GM19397 (cell line): ENCODE measurements around the gene HSPA4L.

Experiments used
- ATAC-seq: cut with Tn5 transposase; IDR thresholded peaks from one replicate; pipeline ENCODE4 v1.9.1; 2021; ENCODE audit warnings: mild to moderate bottlenecking, moderate library complexity; ENCODE audit not compliant: unreplicated experiment

Gene HSPA4L

DNA sequence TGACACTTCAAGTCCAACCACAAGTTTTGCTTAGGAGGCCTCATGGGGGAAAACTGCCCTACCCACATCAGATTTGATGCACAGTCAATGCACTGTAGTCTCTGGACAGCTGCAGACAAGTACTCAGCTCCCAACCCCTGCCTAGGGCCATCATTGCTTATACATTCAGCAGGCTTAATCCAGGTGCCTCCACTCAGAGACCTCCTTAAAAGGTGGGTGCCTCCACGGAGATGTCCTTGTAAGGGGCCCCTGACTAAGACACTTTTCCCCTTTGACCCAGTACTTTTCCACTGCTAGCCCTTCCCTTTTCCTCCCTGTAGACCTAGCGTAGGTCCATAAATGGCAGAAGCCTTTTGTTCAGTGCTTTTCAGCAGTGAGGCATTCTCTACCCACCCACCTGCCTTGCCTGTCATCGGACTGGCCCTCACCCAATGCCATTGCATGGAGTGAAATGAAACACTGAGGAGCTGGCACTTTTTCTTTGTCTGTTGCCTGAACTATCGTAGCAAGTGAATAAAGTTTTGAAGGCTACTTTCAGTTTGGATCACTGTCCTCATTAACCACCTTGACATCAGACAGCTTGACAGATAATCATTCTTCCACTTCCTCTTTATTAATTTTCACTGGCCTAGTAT is 74.8 kb downstream of the HSPA4L start:
- peak; percentile 71 for ATAC-seq

DNA sequence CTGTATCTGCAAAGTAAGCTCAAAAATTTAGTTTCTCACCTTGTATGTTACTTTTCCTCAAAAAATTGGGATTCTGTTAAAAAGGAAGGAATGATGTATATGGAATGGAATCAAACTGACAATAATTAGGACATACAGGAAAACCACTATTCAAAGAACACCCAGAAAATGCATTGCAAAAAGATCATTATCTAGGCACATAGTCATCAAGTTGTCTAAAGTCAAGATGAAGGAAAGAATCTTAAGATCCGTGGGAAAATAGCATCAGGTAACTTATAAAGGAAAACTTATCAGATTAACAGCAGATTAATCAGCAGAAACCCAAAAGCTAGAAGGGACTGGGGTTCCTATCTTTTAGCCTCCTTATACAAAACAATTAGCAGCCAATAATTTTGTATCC is 75.5 kb downstream of the HSPA4L start:
- ATAC-seq: no peak

DNA sequence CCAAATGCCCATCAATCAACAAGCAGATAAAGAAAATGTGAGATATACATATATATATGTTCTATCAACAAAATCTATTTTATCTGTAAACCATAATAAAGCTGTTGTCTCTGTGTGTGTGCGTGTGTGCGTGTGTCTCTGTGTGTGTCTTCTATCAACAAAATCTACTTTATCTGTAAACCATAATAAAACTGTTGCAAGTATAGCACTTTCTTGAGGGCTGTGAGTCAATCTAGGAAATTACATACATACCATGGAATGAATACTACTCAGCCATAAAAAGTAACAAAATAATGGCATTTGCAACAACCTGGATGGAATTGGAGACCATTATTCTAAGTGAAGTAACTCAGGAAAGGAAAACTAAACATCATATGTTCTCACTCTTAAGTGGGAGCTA is 86.1 kb downstream of the HSPA4L start:
- ATAC-seq: no peak

DNA sequence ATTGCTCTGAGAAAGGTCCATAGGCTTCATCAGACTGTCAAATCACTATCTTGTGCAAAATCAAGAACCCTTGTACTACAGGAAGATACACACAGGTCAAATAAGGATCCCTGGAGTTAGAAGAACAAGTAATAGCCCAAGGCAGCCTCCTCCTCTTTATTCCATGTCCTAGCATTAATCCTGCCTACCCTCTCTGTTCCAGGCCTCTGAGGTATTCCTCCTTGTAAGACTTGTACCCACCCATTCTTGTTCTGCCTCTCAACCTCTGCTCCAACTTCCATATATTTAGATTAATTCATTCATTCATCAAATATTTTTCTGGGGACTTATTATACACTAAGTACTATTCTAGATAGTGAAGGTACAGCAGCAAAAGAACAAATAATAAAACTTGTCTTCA is 88.2 kb downstream of the HSPA4L start:
- no peak for ATAC-seq

DNA sequence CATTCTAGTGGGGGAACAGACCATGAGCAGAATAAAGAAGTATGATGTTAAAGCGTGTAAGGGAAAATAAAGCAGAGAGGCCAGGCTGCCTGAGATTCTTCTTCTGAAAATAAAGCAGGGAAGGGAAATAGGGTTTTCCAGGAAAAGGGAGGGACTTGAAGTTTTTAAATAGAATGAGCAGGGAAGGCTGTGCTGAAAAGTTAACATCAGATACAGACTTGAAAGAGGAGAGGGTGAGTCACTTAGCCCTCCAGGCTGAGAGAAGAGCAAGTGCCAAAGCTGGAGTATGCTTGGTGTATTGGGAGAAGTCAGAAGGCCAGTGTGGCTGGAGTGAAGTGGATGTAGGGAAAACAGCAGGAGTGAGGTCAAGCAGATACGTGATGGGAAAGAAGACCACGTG is 88.6 kb downstream of the HSPA4L start:
- ATAC-seq: no peak

DNA sequence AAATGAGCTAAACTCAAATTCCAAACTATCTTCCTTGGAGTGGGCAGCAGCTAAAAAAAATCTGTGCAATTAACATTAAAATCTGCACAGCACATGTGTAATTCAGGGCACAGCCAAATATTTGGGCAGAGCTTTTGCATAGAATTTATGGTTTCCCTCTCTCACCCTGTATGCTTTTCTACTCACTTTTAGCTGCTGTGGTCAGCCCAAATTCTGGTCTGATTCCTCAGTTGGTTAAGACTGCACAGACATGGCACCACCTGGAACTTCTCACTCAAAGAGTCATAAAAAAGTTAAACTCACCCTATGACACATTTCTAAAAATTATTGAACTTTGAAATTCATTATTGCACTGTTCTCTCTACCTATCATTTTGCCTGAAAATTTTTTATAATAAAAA is 93.7 kb downstream of the HSPA4L start:
- no peak for ATAC-seq

DNA sequence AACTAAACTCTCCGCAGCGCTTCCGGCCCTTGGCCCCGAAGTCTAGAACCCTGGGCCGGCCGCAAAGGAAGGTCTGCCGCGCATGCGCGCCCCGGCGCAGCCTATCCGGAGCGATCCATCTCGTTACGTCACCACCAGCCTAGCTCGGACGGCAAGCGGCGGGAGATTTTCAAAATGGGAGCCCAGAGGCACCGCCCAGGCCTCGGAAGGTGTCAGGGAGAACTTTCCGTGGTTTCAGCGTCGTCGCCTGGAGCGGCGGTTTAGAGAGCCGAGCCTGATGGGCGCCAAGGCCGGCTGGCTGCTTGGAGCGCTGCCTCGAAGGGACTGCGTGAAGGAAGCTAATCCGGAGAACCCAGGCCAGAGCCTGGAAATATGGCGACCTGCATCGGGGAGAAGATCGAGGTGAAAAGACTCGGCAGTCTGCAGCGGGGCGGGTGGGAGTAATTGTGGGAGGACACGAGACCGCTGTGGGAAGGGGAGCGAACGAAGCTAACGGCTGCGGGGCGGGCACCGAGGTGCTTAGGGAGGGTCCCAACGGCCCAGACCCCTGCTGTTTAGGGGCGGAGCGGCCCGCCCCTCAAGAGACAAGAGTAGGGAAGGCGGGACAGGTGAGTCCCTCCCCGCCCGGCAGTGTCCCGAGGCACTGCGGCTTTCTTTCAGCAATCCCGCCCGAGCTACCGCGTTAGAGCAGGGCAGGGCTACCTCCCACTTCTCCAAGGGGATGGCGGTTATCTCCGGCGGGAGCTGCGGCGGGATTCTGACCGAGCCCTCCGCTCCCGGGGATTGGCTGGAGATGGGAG is 98.8 kb downstream of the HSPA4L start, which contains the start of gene PLK4:
TSS of gene PLK4 (plus strand) at position 131 of the 800 bp plus-strand sequence. CDS start at position 373, 242 bp downstream.
- ATAC-seq: peak; percentile 95

DNA sequence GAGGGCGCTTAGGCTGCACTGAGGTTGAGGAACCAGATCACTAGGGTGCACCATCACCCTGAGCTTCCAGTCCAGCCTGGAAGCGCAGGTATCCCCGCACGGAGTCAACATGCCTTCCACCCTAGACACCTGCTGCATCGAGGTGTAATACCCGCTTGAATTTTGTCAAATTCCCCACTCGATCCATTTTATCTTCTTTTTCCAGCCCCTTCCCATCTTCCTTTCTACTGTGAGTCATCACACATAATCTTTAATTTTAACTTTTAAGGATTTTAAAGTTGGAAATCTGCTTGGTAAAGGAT is 99.4 kb downstream of the HSPA4L start:
- peak; percentile 32 for ATAC-seq

DNA sequence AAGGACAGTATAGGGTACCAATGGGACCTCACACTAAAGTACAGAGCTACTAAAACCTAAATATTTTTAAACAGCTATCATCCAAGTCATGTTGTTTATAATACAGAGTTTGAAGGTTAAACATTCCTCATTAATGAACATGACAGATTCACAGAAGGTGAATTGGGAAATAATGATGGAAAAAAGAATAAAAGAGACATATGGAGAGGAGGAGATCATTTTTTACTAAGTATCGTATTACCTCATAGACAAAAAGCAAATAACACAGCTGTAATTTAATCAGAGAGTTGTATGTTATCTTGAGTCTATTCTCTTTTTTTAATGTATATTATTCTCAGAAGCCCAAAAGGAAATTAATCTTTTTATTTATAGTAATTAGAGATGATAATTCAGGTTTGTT is 106.4 kb downstream of the HSPA4L start:
- ATAC-seq: no peak

DNA sequence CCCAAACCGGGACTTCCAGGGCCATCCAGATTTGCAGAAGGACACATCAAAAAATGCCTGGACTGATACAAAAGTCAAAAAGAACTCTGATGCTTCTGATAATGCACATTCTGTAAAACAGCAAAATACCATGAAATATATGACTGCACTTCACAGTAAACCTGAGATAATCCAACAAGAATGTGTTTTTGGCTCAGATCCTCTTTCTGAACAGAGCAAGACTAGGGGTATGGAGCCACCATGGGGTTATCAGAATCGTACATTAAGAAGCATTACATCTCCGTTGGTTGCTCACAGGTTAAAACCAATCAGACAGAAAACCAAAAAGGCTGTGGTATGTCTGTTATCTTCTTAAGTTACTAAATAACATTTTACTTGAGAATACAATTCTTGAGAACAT is 107.8 kb downstream of the HSPA4L start:
- ATAC-seq: no peak
